Breast epithelium (tissue), 3 donors: ENCODE measurements around the gene ZNF691.

Source experiments
- CTCF ChIP-seq, 3 donors: fragments of 450-650 bp; IDR thresholded peaks; one replicate each; pipeline ENCODE4 v1.5.1; 2016 to 2017; ENCODE audit warnings: antibody characterized with exemption in 3 of 3, mild to moderate bottlenecking in 3 of 3, moderate library complexity in 3 of 3
- POLR2A ChIP-seq: fragments of 450-650 bp; IDR thresholded peaks from one replicate; pipeline ENCODE4 v1.6.1; 2016; ENCODE audit warnings: antibody characterized with exemption, mild to moderate bottlenecking, moderate library complexity

- TF ChIP-seq POLR2A = no peak
- no peak for TF ChIP-seq CTCF (IDR thresholded peaks at IDR 0.05)
Observed at GRCh38 chr1:42834803-42835202, 11.6 kb upstream of the ZNF691 start.
